Measurements from ENCODE around the gene ELAVL1. TPM values are rescaled to one million over a fixed set of nuclear protein-coding genes. Genes with fewer than 3 reads are reported as not detected.

ELAVL1 gene
- total RNA-seq, 1 donor from 2014 or later, result 89.6 TPM

DNA sequence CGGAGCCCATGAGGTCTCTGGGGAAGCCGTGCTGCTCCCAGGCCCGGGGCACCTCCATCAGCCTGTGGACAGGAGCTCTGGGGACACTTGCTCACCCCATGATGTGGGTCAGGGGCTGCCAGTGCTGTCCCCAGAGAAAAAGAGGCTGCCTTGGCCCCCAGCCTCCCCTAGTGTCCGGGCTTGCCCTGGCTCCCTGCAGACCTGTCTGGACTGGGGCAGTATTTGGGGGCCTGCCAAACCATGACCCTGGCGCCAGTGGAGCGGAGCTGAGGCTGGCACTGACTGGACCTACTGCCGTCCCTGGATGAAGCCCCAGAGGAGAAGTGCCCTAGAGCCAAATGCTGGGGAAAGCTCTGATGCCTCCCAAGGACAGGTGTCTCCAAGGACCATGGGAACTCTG, 30.4 kb downstream of the ELAVL1 start:
- no peak overlapping the region for H3K27ac Mint-ChIP-seq (ENCODE audit: unreplicated experiment)
- no peaks in the 10 kb centered on the region for H3K4me1 Mint-ChIP-seq (ENCODE audit: unreplicated experiment)
- TF ChIP-seq, protein P1, sequence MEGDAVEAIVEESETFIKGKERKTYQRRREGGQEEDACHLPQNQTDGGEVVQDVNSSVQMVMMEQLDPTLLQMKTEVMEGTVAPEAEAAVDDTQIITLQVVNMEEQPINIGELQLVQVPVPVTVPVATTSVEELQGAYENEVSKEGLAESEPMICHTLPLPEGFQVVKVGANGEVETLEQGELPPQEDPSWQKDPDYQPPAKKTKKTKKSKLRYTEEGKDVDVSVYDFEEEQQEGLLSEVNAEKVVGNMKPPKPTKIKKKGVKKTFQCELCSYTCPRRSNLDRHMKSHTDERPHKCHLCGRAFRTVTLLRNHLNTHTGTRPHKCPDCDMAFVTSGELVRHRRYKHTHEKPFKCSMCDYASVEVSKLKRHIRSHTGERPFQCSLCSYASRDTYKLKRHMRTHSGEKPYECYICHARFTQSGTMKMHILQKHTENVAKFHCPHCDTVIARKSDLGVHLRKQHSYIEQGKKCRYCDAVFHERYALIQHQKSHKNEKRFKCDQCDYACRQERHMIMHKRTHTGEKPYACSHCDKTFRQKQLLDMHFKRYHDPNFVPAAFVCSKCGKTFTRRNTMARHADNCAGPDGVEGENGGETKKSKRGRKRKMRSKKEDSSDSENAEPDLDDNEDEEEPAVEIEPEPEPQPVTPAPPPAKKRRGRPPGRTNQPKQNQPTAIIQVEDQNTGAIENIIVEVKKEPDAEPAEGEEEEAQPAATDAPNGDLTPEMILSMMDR (IDR thresholded peaks at IDR 0.05), result no peak
- no peaks in the 10 kb centered on the region for H3K27me3 Mint-ChIP-seq (ENCODE audit: unreplicated experiment)
- H3K4me3 Mint-ChIP-seq (ENCODE audit: unreplicated experiment), result no peak overlapping the region
- H3K9me3 Mint-ChIP-seq (ENCODE audit: unreplicated experiment), result no peaks in the 10 kb centered on the region
- no peak for DNase-seq (ENCODE audit: extremely low spot score, unreplicated experiment)
- peaks cover 19% of the 10 kb centered on the region for H3K36me3 Mint-ChIP-seq (ENCODE audit: unreplicated experiment)

DNA sequence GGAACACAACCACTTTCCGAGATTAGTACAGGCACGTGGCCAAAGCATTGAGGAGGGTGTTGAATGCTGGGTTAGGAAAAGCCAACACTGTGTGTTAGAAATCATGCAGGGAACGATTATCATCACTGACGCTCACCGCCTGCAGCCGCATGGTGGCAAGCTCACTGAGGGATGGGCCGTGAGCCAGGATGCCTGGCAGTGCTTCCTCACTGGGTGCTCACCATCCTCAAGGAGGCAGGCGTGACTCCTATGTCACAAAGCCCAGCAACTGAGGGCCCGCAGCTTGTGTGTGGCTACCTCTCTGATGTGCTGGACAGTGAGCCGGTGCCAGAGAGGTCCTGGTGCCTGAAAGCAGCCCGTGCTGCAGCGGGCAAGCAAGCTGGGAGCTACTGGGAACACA, 31.6 kb downstream of the ELAVL1 start:
- TF ChIP-seq, protein P1 (IDR thresholded peaks at IDR 0.05), result no peak
- H3K36me3 Mint-ChIP-seq (ENCODE audit: unreplicated experiment), result peaks cover 19% of the 10 kb centered on the region
- no peak overlapping the region for H3K4me3 Mint-ChIP-seq (ENCODE audit: unreplicated experiment)
- DNase-seq (ENCODE audit: extremely low spot score, unreplicated experiment), result no peak
- H3K27me3 Mint-ChIP-seq (ENCODE audit: unreplicated experiment), result no peaks in the 10 kb centered on the region
- no peaks in the 10 kb centered on the region for H3K9me3 Mint-ChIP-seq (ENCODE audit: unreplicated experiment)
- H3K27ac Mint-ChIP-seq (ENCODE audit: unreplicated experiment), result no peak overlapping the region
- H3K4me1 Mint-ChIP-seq (ENCODE audit: unreplicated experiment), result no peaks in the 10 kb centered on the region

DNA sequence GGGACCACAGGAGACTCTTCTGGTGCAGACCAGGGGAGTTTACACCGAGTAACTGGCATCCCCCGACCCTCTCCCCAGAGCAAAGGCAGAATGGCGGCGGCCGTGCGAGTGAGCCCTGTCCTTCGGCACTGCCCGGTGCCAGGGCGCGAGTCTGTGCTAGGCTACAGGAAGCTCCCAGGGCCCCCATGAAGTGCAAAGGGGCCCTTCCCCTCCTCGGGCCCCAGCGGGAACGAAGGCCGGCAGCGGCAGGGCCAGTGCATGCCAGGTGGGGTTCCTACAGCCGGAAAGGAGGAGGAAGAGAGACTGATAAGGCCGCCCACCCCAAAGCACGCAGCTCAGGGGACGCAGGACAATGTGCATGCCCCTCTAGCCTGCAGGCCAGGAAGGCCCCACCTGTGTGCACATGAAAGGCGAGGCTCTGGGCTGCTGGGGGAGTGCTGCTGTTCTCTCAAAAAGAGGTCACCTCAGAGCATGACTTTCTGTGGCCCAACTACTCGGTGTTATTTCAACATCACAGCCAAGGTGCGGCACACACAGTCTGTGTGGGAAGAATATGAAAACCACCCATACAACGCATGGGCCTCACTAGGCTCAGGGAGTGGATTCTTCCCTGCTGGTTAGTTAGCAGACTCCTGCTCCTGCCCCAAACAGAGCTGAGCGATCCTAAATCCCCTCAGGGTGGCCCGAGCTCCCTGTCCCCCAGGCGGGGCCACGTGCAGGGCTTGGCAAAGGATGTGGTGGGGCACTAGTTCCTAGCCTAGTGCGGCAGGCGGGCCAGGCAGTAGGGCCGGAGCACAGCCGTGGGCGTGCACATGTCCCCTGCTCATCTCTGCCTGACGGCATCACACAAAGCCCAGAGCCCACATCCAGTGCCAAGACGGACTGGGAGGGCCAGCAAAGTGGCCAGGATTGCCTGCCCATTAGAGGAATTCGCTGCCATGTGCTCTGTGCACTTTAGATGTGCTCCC, 33.6 kb downstream of the ELAVL1 start:
- Mint-ChIP-seq H3K27ac (ENCODE audit: unreplicated experiment) (no peak overlapping the region), H3K9me3 (ENCODE audit: unreplicated experiment) (no peaks in the 10 kb centered on the region), H3K27me3 (ENCODE audit: unreplicated experiment) (no peaks in the 10 kb centered on the region), H3K4me3 (ENCODE audit: unreplicated experiment) (no peak overlapping the region), H3K36me3 (ENCODE audit: unreplicated experiment) (peaks cover 27% of the 10 kb centered on the region), H3K4me1 (ENCODE audit: unreplicated experiment) (no peaks in the 10 kb centered on the region)
- no peak for DNase-seq (ENCODE audit: extremely low spot score, unreplicated experiment)
- TF ChIP-seq, protein P1 (IDR thresholded peaks at IDR 0.05), result no peak

DNA sequence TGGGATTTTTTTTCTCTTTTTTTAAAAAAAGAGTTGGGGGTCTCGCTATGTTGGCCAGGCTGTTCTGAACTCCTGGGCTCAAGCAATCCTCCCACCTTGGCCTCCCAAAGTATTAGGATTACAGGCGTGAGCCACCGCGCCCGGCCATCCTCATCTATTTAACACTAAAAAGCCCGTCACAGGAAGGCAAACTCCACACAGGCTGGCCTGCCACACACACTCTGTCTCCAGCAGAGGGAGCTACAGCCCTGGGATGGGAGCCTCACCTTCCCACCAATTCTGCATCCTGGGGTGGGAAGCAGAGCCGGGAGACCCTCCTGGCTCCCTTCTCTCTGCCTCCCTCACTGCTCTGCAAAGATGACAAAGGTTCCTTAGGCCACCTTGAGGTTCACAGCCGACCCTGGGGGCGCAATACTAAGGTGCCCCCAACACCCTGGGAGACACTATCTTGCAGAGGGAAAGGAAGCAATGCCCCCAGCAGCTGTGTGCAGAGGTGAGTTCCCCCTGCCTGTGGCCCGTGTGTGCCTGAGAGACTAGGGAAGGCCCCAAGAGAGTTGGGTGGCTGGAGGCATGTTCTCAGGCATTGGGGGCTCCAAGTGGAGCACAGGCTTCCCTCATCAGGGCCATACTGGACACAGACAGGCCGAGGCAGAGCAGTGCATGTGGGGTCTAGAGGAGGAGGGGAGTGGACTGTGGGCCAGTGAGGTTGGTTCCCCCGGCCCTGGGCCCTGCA, 34.6 kb downstream of the ELAVL1 start:
- Mint-ChIP-seq H3K27ac (ENCODE audit: unreplicated experiment) (peak overlapping the region; percentile 10), H3K4me1 (ENCODE audit: unreplicated experiment) (no peaks in the 10 kb centered on the region), H3K36me3 (ENCODE audit: unreplicated experiment) (peaks cover 29% of the 10 kb centered on the region), H3K4me3 (ENCODE audit: unreplicated experiment) (no peak overlapping the region), H3K9me3 (ENCODE audit: unreplicated experiment) (no peaks in the 10 kb centered on the region), H3K27me3 (ENCODE audit: unreplicated experiment) (no peaks in the 10 kb centered on the region)
- TF ChIP-seq, protein P1 (IDR thresholded peaks at IDR 0.05), result peak; percentile 83
- DNase-seq (ENCODE audit: extremely low spot score, unreplicated experiment), result no peak

DNA sequence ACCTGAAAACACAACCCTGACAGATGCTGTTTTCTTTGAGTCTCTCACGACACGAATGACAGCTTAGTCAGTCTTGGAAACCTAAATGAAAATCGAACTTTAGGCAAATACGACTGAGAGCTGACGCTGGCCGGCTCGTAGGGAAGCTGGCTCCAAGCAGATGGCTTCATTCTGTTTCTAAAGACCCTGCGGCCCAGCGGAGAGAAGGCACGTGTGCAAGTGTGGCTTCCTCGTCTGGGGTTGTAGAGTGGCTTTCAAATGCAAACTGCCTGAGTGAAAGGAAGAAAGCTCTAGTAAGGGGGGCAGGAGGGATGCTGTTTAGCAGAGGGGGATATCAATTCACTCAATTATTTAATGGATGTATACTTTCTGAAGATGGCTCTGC, 35.9 kb downstream of the ELAVL1 start:
- H3K4me3 Mint-ChIP-seq (ENCODE audit: unreplicated experiment), result no peak overlapping the region
- H3K4me1 Mint-ChIP-seq (ENCODE audit: unreplicated experiment), result no peaks in the 10 kb centered on the region
- TF ChIP-seq, protein P1 (IDR thresholded peaks at IDR 0.05), result no peak
- H3K36me3 Mint-ChIP-seq (ENCODE audit: unreplicated experiment), result peaks cover 36% of the 10 kb centered on the region
- no peak for DNase-seq (ENCODE audit: extremely low spot score, unreplicated experiment)
- H3K27me3 Mint-ChIP-seq (ENCODE audit: unreplicated experiment), result no peaks in the 10 kb centered on the region
- H3K27ac Mint-ChIP-seq (ENCODE audit: unreplicated experiment), result no peak overlapping the region
- no peaks in the 10 kb centered on the region for H3K9me3 Mint-ChIP-seq (ENCODE audit: unreplicated experiment)
